ENCODE data around the gene PSENEN. TPM values are rescaled to one million over a fixed set of nuclear protein-coding genes. Genes with fewer than 3 reads are reported as not detected.

The PSENEN gene
- total and polyA plus RNA-seq, 9 of the 15 experiments (the other 6 are each of a cell fraction or from before 2014, with no cell fraction given): 34.5 to 299 (median 61.1) TPM

DNA sequence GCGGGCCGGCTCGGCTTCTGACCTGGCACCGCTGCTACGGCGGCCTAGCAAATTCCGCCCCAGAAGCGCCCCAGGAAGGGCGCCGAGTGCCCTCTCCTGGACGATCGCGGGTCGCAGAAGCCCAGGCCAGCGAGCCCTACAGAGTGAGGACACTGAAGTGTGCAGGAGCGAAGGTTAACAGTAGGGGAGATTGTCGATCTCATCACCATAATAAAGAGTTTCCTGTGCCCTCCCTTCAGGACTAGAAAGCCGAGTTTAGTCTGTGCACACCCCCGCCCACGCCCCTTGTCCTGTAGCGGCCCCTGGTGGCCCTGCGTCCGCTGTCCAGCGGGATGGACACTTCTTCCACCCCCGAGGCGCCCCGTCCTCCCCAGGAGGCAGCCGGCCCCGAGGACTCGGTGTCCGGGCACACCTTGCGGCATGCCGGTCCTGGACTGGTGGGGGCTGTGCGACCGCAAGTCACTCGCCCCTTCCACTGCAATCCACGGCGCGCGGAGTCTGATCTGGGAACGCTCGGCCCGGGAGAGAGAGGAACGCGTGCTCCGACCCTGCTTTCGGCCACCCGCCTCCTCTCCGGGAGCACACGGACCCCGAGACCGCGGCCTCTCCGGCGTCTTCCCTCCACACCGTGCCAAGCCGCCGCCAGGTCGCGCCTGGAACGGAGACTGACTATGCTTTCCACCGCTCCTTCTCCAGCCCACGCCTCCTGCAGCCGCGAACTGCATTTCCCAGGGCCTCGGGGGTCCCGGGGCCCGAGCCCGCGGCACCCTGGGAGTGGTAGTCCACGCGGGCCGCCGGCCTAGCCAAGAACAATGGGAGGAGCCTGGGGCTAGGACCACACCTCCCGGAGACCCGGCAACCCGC, 28.4 kb upstream of the PSENEN start (continued):
- no peak; the same call in 1 of the 2 replicates for TF ChIP-seq TCF3 (CRISPR knock-in tag; IDR thresholded peaks at IDR 0.05)
- no peak for TF ChIP-seq STAT5B (CRISPR knock-in tag; IDR thresholded peaks at IDR 0.05)
- TF ChIP-seq ZZZ3 (IDR thresholded peaks at IDR 0.05): no peak
- TF ChIP-seq HCFC1 (IDR thresholded peaks at IDR 0.05; ENCODE audit: low read depth, low read length): peak; percentile 94
- TF ChIP-seq ZNF431 (CRISPR knock-in tag; IDR thresholded peaks at IDR 0.05): 0 out of 2 replicates have a peak, but pooled peaks have one; percentile 35
- TF ChIP-seq, protein P1, sequence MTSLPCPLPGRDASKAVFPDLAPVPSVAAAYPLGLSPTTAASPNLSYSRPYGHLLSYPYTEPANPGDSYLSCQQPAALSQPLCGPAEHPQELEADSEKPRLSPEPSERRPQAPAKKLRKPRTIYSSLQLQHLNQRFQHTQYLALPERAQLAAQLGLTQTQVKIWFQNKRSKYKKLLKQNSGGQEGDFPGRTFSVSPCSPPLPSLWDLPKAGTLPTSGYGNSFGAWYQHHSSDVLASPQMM (CRISPR knock-in tag; IDR thresholded peaks at IDR 0.05): no peak
- no peak for TF ChIP-seq GATAD2A (IDR thresholded peaks at IDR 0.05)
- TF ChIP-seq ZNF695 (CRISPR knock-in tag; IDR thresholded peaks at IDR 0.05): no peak
- TF ChIP-seq SUPT5H (IDR thresholded peaks at IDR 0.05): peak; percentile 66
- no peak for TF ChIP-seq SETDB1 (IDR thresholded peaks at IDR 0.05; ENCODE audit: low read length)
- TF ChIP-seq, protein P2, sequence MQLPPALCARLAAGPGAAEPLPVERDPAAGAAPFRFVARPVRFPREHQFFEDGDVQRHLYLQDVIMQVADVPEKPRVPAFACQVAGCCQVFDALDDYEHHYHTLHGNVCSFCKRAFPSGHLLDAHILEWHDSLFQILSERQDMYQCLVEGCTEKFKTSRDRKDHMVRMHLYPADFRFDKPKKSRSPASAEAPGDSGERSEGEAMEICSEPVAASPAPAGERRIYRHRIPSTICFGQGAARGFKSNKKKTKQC (CRISPR knock-in tag; IDR thresholded peaks at IDR 0.05): peak; percentile 82
- TF ChIP-seq, protein P3, sequence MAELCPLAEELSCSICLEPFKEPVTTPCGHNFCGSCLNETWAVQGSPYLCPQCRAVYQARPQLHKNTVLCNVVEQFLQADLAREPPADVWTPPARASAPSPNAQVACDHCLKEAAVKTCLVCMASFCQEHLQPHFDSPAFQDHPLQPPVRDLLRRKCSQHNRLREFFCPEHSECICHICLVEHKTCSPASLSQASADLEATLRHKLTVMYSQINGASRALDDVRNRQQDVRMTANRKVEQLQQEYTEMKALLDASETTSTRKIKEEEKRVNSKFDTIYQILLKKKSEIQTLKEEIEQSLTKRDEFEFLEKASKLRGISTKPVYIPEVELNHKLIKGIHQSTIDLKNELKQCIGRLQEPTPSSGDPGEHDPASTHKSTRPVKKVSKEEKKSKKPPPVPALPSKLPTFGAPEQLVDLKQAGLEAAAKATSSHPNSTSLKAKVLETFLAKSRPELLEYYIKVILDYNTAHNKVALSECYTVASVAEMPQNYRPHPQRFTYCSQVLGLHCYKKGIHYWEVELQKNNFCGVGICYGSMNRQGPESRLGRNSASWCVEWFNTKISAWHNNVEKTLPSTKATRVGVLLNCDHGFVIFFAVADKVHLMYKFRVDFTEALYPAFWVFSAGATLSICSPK (IDR thresholded peaks at IDR 0.05; ENCODE audit: borderline replicate concordance): no peak
- TF ChIP-seq, protein P4, sequence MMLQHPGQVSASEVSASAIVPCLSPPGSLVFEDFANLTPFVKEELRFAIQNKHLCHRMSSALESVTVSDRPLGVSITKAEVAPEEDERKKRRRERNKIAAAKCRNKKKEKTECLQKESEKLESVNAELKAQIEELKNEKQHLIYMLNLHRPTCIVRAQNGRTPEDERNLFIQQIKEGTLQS (IDR thresholded peaks at IDR 0.05): no peak
- TF ChIP-seq, protein P4 (CRISPR knock-in tag; conservative IDR thresholded peaks at IDR 0.05): no peak; the same call in 1 of the 2 replicates
- peak; percentile 81; the same call in 1 of the 2 replicates for TF ChIP-seq CTBP1 (IDR thresholded peaks at IDR 0.05; ENCODE audit: borderline replicate concordance)
- no peak for TF ChIP-seq TEAD2 (tag; IDR thresholded peaks at IDR 0.05)
- TF ChIP-seq, protein P5, sequence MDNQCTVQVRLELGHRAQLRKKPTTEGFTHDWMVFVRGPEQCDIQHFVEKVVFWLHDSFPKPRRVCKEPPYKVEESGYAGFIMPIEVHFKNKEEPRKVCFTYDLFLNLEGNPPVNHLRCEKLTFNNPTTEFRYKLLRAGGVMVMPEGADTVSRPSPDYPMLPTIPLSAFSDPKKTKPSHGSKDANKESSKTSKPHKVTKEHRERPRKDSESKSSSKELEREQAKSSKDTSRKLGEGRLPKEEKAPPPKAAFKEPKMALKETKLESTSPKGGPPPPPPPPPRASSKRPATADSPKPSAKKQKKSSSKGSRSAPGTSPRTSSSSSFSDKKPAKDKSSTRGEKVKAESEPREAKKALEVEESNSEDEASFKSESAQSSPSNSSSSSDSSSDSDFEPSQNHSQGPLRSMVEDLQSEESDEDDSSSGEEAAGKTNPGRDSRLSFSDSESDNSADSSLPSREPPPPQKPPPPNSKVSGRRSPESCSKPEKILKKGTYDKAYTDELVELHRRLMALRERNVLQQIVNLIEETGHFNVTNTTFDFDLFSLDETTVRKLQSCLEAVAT (IDR thresholded peaks at IDR 0.05): peak in 1 of 2 experiments; percentile 54; a peak in 2 of 4 replicates
- peak; percentile 88; the same call in 1 of the 2 replicates for TF ChIP-seq GABPA (tag; conservative IDR thresholded peaks at IDR 0.05; ENCODE audit: low read depth)
- TF ChIP-seq SMC3 (conservative IDR thresholded peaks at IDR 0.05; ENCODE audit: insufficient read depth, low read depth, low read length): peak; percentile 74
- no peak for TF ChIP-seq MCM2 (IDR thresholded peaks at IDR 0.05; ENCODE audit: low read depth)
- TF ChIP-seq GTF2E2 (tag; IDR thresholded peaks at IDR 0.05): no peak
- peak; percentile 54; the same call in 1 of the 2 replicates for TF ChIP-seq TOE1 (IDR thresholded peaks at IDR 0.05; ENCODE audit: borderline replicate concordance)
- 0 out of 2 replicates have a peak, but pooled peaks have one; percentile 62 for TF ChIP-seq TOE1 (CRISPR knock-in tag; IDR thresholded peaks at IDR 0.05; ENCODE audit: borderline replicate concordance, low read depth)
- peak; percentile 93 for TF ChIP-seq STAG1 (CRISPR knock-in tag; IDR thresholded peaks at IDR 0.05; ENCODE audit: borderline replicate concordance)
